Psoas muscle (tissue), 8 donors: ENCODE data around the gene LSM6. TPM values are rescaled to one million over a fixed set of nuclear protein-coding genes. Genes with fewer than 3 reads are reported as not detected.

Experiments
- ATAC-seq, 4 donors: fragments of 200-7000 bp; cut with Tn5 transposase; one replicate each; pipeline ENCODE4 v1.9.1; 2020; ENCODE audit warnings: moderate library complexity in 3 of 4, mild to moderate bottlenecking in 2 of 4
- DNase-seq, 2 donors: peaks; one replicate each; pipeline ENCODE4 v3.0.0-alpha.2; 2020
- H3K27ac ChIP-seq: fragments of 200-600 bp; one replicate; pipeline ENCODE4 v1.8.0; 2022
- H3K27me3 ChIP-seq, 3 donors: fragments of 200-600 bp in 1 of 3; one replicate each; pipeline versions ENCODE4 v1.6.1 to v1.8.0; 2013 to 2022; ENCODE audit warnings: low read length in 2 of 3, mild to moderate bottlenecking in 2 of 3, moderate library complexity in 1 of 3; ENCODE audit not compliant: insufficient read depth in 3 of 3
- H3K36me3 ChIP-seq, 2 donors: fragments of 200-600 bp in 1 of 2; one replicate each; pipeline versions ENCODE4 v1.6.1 to v1.8.0; 2013 to 2022; ENCODE audit warnings: low read depth in 1 of 2, mild to moderate bottlenecking in 1 of 2, moderate library complexity in 1 of 2; ENCODE audit not compliant: insufficient read depth in 1 of 2
- H3K4me1 ChIP-seq: fragments of 200-600 bp; one replicate; pipeline ENCODE4 v1.8.0; 2022
- H3K4me3 ChIP-seq: fragments of 200-600 bp; one replicate; pipeline ENCODE4 v1.8.0; 2022; ENCODE audit warnings: mild to moderate bottlenecking
- H3K9me3 ChIP-seq: fragments of 200-600 bp; one replicate; pipeline ENCODE4 v1.8.0; 2022
- CTCF ChIP-seq: fragments of 200-600 bp; IDR thresholded peaks from one replicate; pipeline ENCODE4 v1.8.0; 2022; ENCODE audit warnings: antibody characterized with exemption
- WGBS, 3 donors: extraction: QIAGEN DNeasy Blood & Tissue Kit; methylation state at CpG; one replicate each; pipeline versions ENCODE4 v1.1.6 to v1.1.7; 2013; 5-methylcytosine and 5-hydroxymethylcytosine counted together
- intact Hi-C, 2 donors: fragments of 100-400 bp; cut with DNase I; formaldehyde crosslinking; loops; one replicate each; pipeline versions ENCODE4 v1.11.0 to v1.14.2; 2022
- polyA plus RNA-seq, 3 donors: library from polyadenylated mRNA; stranded (reverse); fragments of 200-250 nt; gene quantifications; one replicate each; pipeline ENCODE4 v1.2.3, GENCODE V29; 2013
- total RNA-seq, 4 donors: library from RNA; stranded (reverse); fragmentation: NEBNext Ultra II Directional in 2 of 4; extraction: Animal tissue kit (Norgen Biotek cat#: 25700) in 2 of 4; gene quantifications; one replicate each; pipeline versions ENCODE4 v1.2.1 to v1.2.4, GENCODE V29; 2021 to 2023
- donor health status: healthy with polysubstance abuse.
- donor health status: DM: no; HTN: no; CAD: no; lungs with moderate emphysema.
- donor health status: Bipolar disorder and iron deficiency.
- donor health status: healthy.
- donor health status: DM: yes; HTN: yes; CAD: no.
- donor health status: DM: no; HTN: no; CAD: no.
- donor health status: DM: no; HTN: no; CAD: no.
- donor health status: DM: yes; HTN: yes; CAD: no.

LSM6 gene
- total and polyA plus RNA-seq, 7 donors, result 9.4 to 42.7 (median 15.2) TPM

- no peaks in the 10 kb centered on the region for H3K4me1 ChIP-seq
- no peak overlapping the region for H3K4me3 ChIP-seq
- DNase-seq, result no peak
- no peak overlapping the region for H3K27ac ChIP-seq
- 44 to 67% (median 65%) methylated on average over 8 of the region's 8 CpGs for WGBS, 3 donors
- peak in 3 of 4 donors; percentile 32 to 46 (median 40) for ATAC-seq
- TF ChIP-seq CTCF, result no peak
- intact Hi-C loops, result no loop called here
- peaks cover 3% of the 10 kb centered on the region for H3K9me3 ChIP-seq
- no peaks in the 10 kb centered on the region for H3K27me3 ChIP-seq
- H3K36me3 ChIP-seq, result no peaks in the 10 kb centered on the region
Observed at GRCh38 chr4:146235654-146236177, 60.2 kb downstream of the LSM6 start.

GRCh38 chr4:146236216-146236615, 60.7 kb downstream of the LSM6 start:
- Histone ChIP-seq H3K27me3 (no peaks in the 10 kb centered on the region), H3K4me1 (no peaks in the 10 kb centered on the region), H3K4me3 (no peak overlapping the region), H3K36me3 (no peaks in the 10 kb centered on the region), H3K9me3 (peaks cover 3% of the 10 kb centered on the region), H3K27ac (no peak overlapping the region)
- TF ChIP-seq CTCF, result no peak
- intact Hi-C loops, result no loop called here
- WGBS, 3 donors, result 66 to 81% (median 66%) methylated on average over 5 of the region's 5 CpGs
- ATAC-seq, result no peak
- no peak for DNase-seq

- H3K9me3 ChIP-seq, result peaks cover 2% of the 10 kb centered on the region
- no peak overlapping the region for H3K27ac ChIP-seq
- DNase-seq, result no peak
- no peak overlapping the region for H3K4me3 ChIP-seq
- TF ChIP-seq CTCF, result no peak
- H3K27me3 ChIP-seq, result no peaks in the 10 kb centered on the region
- 79 to 81% (median 81%) methylated on average over 6 of the region's 6 CpGs for WGBS, 3 donors
- ATAC-seq, result no peak
- no peaks in the 10 kb centered on the region for H3K36me3 ChIP-seq
- intact Hi-C loops, result no loop called here
- H3K4me1 ChIP-seq, result peaks cover 3% of the 10 kb centered on the region
Observed at GRCh38 chr4:146237092-146237491, 61.6 kb downstream of the LSM6 start.

- WGBS, 3 donors, result 82 to 94% (median 85%) methylated on average over 3 of the region's 3 CpGs
- Histone ChIP-seq H3K27me3 (no peaks in the 10 kb centered on the region), H3K36me3 (no peaks in the 10 kb centered on the region), H3K9me3 (no peaks in the 10 kb centered on the region), H3K4me3 (no peak overlapping the region), H3K27ac (no peak overlapping the region), H3K4me1 (peaks cover 8% of the 10 kb centered on the region)
- ATAC-seq (no peak), DNase-seq (no peak)
- no peak for TF ChIP-seq CTCF
- intact Hi-C loops, result no loop called here
Observed at GRCh38 chr4:146238107-146238506, 62.6 kb downstream of the LSM6 start.

Other genes with a start within 250 kb of the LSM6 start
- gene ZNF827, start 236.9 kb upstream of the LSM6 start, total RNA-seq, result 10 to 100 TPM in 3 of 4 donors, 1 to 10 TPM in 1; 7.3 to 15.2 (median 13.3) TPM
- gene ZNF827, start 236.9 kb upstream of the LSM6 start, polyA plus RNA-seq, result 1 to 10 TPM; 1.7 to 3.1 (median 2.6) TPM
- under 1 TPM in 1 of 4 donors, not detected in 3; 0.46 TPM for gene REELD1, start 38.8 kb downstream of the LSM6 start, total RNA-seq
- gene REELD1, start 38.8 kb downstream of the LSM6 start, polyA plus RNA-seq, result under 1 TPM in 2 of 3 donors, not detected in 1; 0.03 to 0.10 TPM